Measurements from ENCODE around the gene CREB3. TPM values are rescaled to one million over a fixed set of nuclear protein-coding genes. Genes with fewer than 3 reads are reported as not detected.

CREB3 gene
- total RNA-seq, 1 donor from 2014 or later, result 16.9 TPM

GRCh38 chr9:35711501-35712428 lies 20.7 kb upstream of the CREB3 start:
- CTCF ChIA-PET, result interaction anchor here (1.3 kb wide), 1 partner anchor 15 kb away, joined by 4 read pairs; no protein-coding TSS in a partner anchor
- Mint-ChIP-seq H3K27ac (no peak overlapping the region), H3K4me1 (no peaks in the 10 kb centered on the region), H3K27me3 (no peaks in the 10 kb centered on the region), H3K4me3 (no peak overlapping the region), H3K36me3 (ENCODE audit: low read depth) (peaks cover 65% of the 10 kb centered on the region), H3K9me3 (no peaks in the 10 kb centered on the region)
- intact Hi-C loops (cut with micrococcal nuclease), result no loop called here
- no peak for TF ChIP-seq CTCF (IDR thresholded peaks at IDR 0.05)
- ATAC-seq (ENCODE audit: low read depth) (no peak), DNase-seq (no peak)
- POLR2A ChIA-PET, result interaction anchor here (0.6 to 1.3 kb wide), 2 partner anchors 32 to 64 kb away, joined by 3 to 4 read pairs; no protein-coding TSS in a partner anchor

- no peak overlapping the region for H3K27ac Mint-ChIP-seq
- no peaks in the 10 kb centered on the region for H3K27me3 Mint-ChIP-seq
- no peak for TF ChIP-seq CTCF (IDR thresholded peaks at IDR 0.05)
- no peak overlapping the region for H3K4me3 Mint-ChIP-seq
- intact Hi-C loops (cut with micrococcal nuclease), result no loop called here
- peaks cover 76% of the 10 kb centered on the region for H3K36me3 Mint-ChIP-seq (ENCODE audit: low read depth)
- no peak for DNase-seq
- H3K9me3 Mint-ChIP-seq, result no peaks in the 10 kb centered on the region
- POLR2A ChIA-PET, result interaction anchor here (0.6 to 1.3 kb wide), 3 partner anchors 31 to 393 kb away, joined by 3 to 4 read pairs (median 3); no protein-coding TSS in a partner anchor
- H3K4me1 Mint-ChIP-seq, result peaks cover 2% of the 10 kb centered on the region
- CTCF ChIA-PET, result interaction anchor here (0.7 kb wide), 1 partner anchor 16 kb away, joined by 5 read pairs; no protein-coding TSS in a partner anchor
- no peak for ATAC-seq (ENCODE audit: low read depth)
These were observed 19.6 kb upstream of the CREB3 start for GRCh38 chr9:35712762-35713400.

GRCh38 chr9:35713578-35713977 lies 18.9 kb upstream of the CREB3 start:
- Mint-ChIP-seq H3K4me1 (peaks cover 9% of the 10 kb centered on the region), H3K27me3 (no peaks in the 10 kb centered on the region), H3K36me3 (ENCODE audit: low read depth) (peaks cover 83% of the 10 kb centered on the region), H3K4me3 (no peak overlapping the region), H3K27ac (no peak overlapping the region), H3K9me3 (no peaks in the 10 kb centered on the region)
- DNase-seq, result no peak
- no peak for TF ChIP-seq CTCF (IDR thresholded peaks at IDR 0.05)
- intact Hi-C loops (cut with micrococcal nuclease), result no loop called here
- ChIA-PET POLR2A (no interaction called here), CTCF (interaction anchor here (2.5 kb wide), 1 partner anchor 17 kb away, joined by 8 read pairs; no protein-coding TSS in a partner anchor)
- ATAC-seq (ENCODE audit: low read depth), result no peak

GRCh38 chr9:35714123-35714522 lies 18.3 kb upstream of the CREB3 start:
- DNase-seq (no peak), ATAC-seq (ENCODE audit: low read depth) (no peak)
- POLR2A ChIA-PET, result no interaction called here
- intact Hi-C loops (cut with micrococcal nuclease), result no loop called here
- CTCF ChIA-PET, result interaction anchor here (2.5 kb wide), 1 partner anchor 18 kb away, joined by 8 read pairs; no protein-coding TSS in a partner anchor
- Mint-ChIP-seq H3K27me3 (no peaks in the 10 kb centered on the region), H3K4me1 (peaks cover 15% of the 10 kb centered on the region), H3K4me3 (no peak overlapping the region), H3K27ac (no peak overlapping the region), H3K36me3 (ENCODE audit: low read depth) (peaks cover 89% of the 10 kb centered on the region), H3K9me3 (no peaks in the 10 kb centered on the region)
- TF ChIP-seq CTCF (IDR thresholded peaks at IDR 0.05), result no peak

Measured in activated B cell treated with CpG ODN at 0.5 μM for 24 hours (primary cell).